GM12878 (cell line): Measurements from ENCODE around the gene ALX4.

Experiments used
- CTCF ChIP-seq, 3 experiments: IDR thresholded peaks in 2 of 3; conservative IDR thresholded peaks in 1 of 3; 2 replicates each; pipeline ENCODE4 v1.5.1; 2011; ENCODE audit warnings: low read depth in 3 of 3, low read length in 3 of 3, mild to moderate bottlenecking in 3 of 3, control low read depth in 2 of 3, moderate library complexity in 2 of 3, inconsistent platforms in 1 of 3, mixed read lengths in 1 of 3; ENCODE audit not compliant: control insufficient read depth in 2 of 3, insufficient read depth in 1 of 3; ENCODE audit errors: extremely low read depth in 1 of 3
- FOXM1 ChIP-seq: IDR thresholded peaks from 2 replicates; pipeline ENCODE4 v1.6.1; 2012; ENCODE audit warnings: low read depth, mild to moderate bottlenecking, inconsistent platforms, low read length, moderate library complexity
- JUND ChIP-seq: IDR thresholded peaks from 2 replicates; pipeline ENCODE4 v1.6.1; 2012; ENCODE audit warnings: low read depth, mild to moderate bottlenecking, low read length, improper control_type of control experiment, moderate library complexity
- MEF2A ChIP-seq: IDR thresholded peaks from 2 replicates; pipeline ENCODE4 v1.6.1; 2011; ENCODE audit warnings: low read depth, mild to moderate bottlenecking, low read length, moderate library complexity; ENCODE audit not compliant: insufficient read depth
- POLR2A ChIP-seq: IDR thresholded peaks from 2 replicates; pipeline ENCODE4 v1.6.1; 2011; ENCODE audit warnings: low read depth, mild to moderate bottlenecking, low read length
- POLR2AphosphoS2 ChIP-seq: IDR thresholded peaks from 2 replicates; pipeline ENCODE4 v1.6.1; 2011; ENCODE audit warnings: low read depth, mild to moderate bottlenecking, low read length, improper control_type of control experiment, moderate library complexity
- REST ChIP-seq: IDR thresholded peaks from 2 replicates; pipeline ENCODE4 v1.6.1; 2012; ENCODE audit warnings: mild to moderate bottlenecking, low read depth, low read length
- SMARCA5 ChIP-seq: fragments of 450-650 bp; IDR thresholded peaks from 2 replicates; pipeline ENCODE4 v1.6.1; 2017; ENCODE audit warnings: mild to moderate bottlenecking
- SMC3 ChIP-seq: IDR thresholded peaks from 2 replicates; pipeline ENCODE4 v1.6.1; 2011; ENCODE audit warnings: low read length, improper control_type of control experiment, borderline replicate concordance
- TAF1 ChIP-seq: IDR thresholded peaks from 2 replicates; pipeline ENCODE4 v1.6.1; 2011; ENCODE audit warnings: mild to moderate bottlenecking, low read depth, low read length, borderline replicate concordance

- TF ChIP-seq MEF2A (no peak), POLR2A (no peak), FOXM1 (no peak), JUND (no peak), SMC3 (no peak), CTCF (IDR thresholded peaks at IDR 0.05 in 2 of 3, conservative IDR thresholded peaks at IDR 0.05 in 1 of 3; ENCODE audit: control insufficient read depth in 2 of 3, extremely low read depth in 1 of 3, insufficient read depth in 1 of 3, low read depth in 3 of 3, low read length in 3 of 3) (no peak), SMARCA5 (no peak), REST (no peak), TAF1 (no peak), POLR2AphosphoS2 (no peak)
Measured at GRCh38 chr11:44219830-44220796, 89.8 kb downstream of the ALX4 start.
